ENCODE measurements around the gene TLCD3B.
"Not testable (repeated sequence)": the region's sequence is repeated elsewhere in the genome, so short reads cannot be mapped to it uniquely, and the experiment has no call there.

TLCD3B gene

GRCh38 chr16:30025156-30025555 is 5.9 kb downstream of the TLCD3B start:
- DNase-seq, result no peak

- DNase-seq, result no peak
Measured at GRCh38 chr16:30024451-30024850, 6.6 kb downstream of the TLCD3B start.

GRCh38 chr16:30023586-30023985 is 7.5 kb downstream of the TLCD3B start:
- DNase-seq, result no peak

- no peak for DNase-seq
Measured at GRCh38 chr16:30022887-30023286, 8.2 kb downstream of the TLCD3B start, which contains the start of gene C16orf92. TSS of gene C16orf92 (plus strand) at chr16:30023198. CDS start at chr16:30023341, 143 bp downstream.

- no peak for DNase-seq
Measured at GRCh38 chr16:30018731-30019158, 12.3 kb downstream of the TLCD3B start.

- not testable (repeated sequence) for DNase-seq
Measured at GRCh38 chr16:30017937-30018336, 13.1 kb downstream of the TLCD3B start.

- DNase-seq, result no peak
Measured at GRCh38 chr16:30017277-30017656, 13.8 kb downstream of the TLCD3B start.

GRCh38 chr16:30016555-30017276 is 14.4 kb downstream of the TLCD3B start:
- DNase-seq, result no peak

GRCh38 chr16:30015450-30015849 is 15.6 kb downstream of the TLCD3B start:
- DNase-seq, result not testable (repeated sequence)

- DNase-seq, result not testable (repeated sequence)
Measured at GRCh38 chr16:30012598-30012997, 18.5 kb downstream of the TLCD3B start.

- DNase-seq, result no peak
Measured at GRCh38 chr16:30011714-30012504, 19.2 kb downstream of the TLCD3B start.

GRCh38 chr16:30010844-30011713 is 20.0 kb downstream of the TLCD3B start, which contains the start of gene DOC2A:
TSS of gene DOC2A (minus strand) at chr16:30011027. CDS start at chr16:30010222, 805 bp downstream.
- peak; percentile 30 to 38 for DNase-seq

- DNase-seq, result no peak
Measured at GRCh38 chr16:30009990-30010843, 20.9 kb downstream of the TLCD3B start.

GRCh38 chr16:30009085-30009862 is 21.8 kb downstream of the TLCD3B start:
- DNase-seq, result peak in 1 of 2 experiments; percentile 24

GRCh38 chr16:30007378-30007895 is 23.6 kb downstream of the TLCD3B start:
- DNase-seq, result no peak

GRCh38 chr16:30006659-30007377 is 24.3 kb downstream of the TLCD3B start:
- no peak for DNase-seq

GRCh38 chr16:30006095-30006473 is 25.0 kb downstream of the TLCD3B start:
- no peak for DNase-seq

- DNase-seq, result peak; percentile 52 to 77
Measured at GRCh38 chr16:30005341-30006094, 25.6 kb downstream of the TLCD3B start.

GRCh38 chr16:30004811-30005242 is 26.2 kb downstream of the TLCD3B start:
- DNase-seq, result peak; percentile 42 to 76

All from SHP77 (cell line).